ENCODE data around the gene CLN3.

- TF ChIP-seq CTCF (IDR thresholded peaks at IDR 0.05) (no peak), POLR2AphosphoS5 (IDR thresholded peaks at IDR 0.05) (no peak)
These were observed 34.6 kb upstream of the CLN3 start for GRCh38 chr16:28526201-28527099.
